ENCODE results near the gene FSTL1. TPM values are rescaled to one million over a fixed set of nuclear protein-coding genes. Genes with fewer than 3 reads are reported as not detected.
A peak's percentile ranks its signal among the peaks of the same experiment; 100 is the strongest.

FSTL1 gene
- polyA plus RNA-seq, 1 of the 3 experiments (the other 2 are of a cell fraction): 329 TPM

- H3F3A ChIP-seq (replicated peaks; ENCODE audit: insufficient read depth): peaks cover 12% of the 10 kb centered on the region
- H3K4me3 ChIP-seq (ENCODE audit: low read depth in 2 of 2, low read length in 1 of 2): no peak overlapping the region
- ChIA-PET POLR2A (no interaction called here), CTCF (interaction anchor here (1.5 kb wide), 1 partner anchor 10 kb away, joined by 8 read pairs; no protein-coding TSS in a partner anchor)
- H2AFZ ChIP-seq (ENCODE audit: low read depth): peak overlapping the region; percentile 65; the same call in 1 of the 2 replicates
- H3K27ac ChIP-seq (ENCODE audit: low read depth in 2 of 2, low read length in 1 of 2): peak overlapping the region in 1 of 2 experiments; percentile 50; a peak in 1 of 4 replicates
- DNase-seq: no peak
- no peaks in the 10 kb centered on the region for H3K36me3 ChIP-seq (replicated peaks in 1 of 2; ENCODE audit: control insufficient read depth in 1 of 2, insufficient read depth in 2 of 2, low read length in 1 of 2)
- peaks cover 0 to 33% of the 10 kb centered on the region in 2 experiments; a peak in 2 of 4 replicates for H3K4me1 ChIP-seq (ENCODE audit: control insufficient read depth in 1 of 2, insufficient read depth in 2 of 2, low read depth in 1 of 2, low read length in 1 of 2)
- no peaks in the 10 kb centered on the region for H3K79me2 ChIP-seq (ENCODE audit: insufficient read depth)
- 76% methylated on average over 4 of the region's 4 CpGs for WGBS (ENCODE audit: low lambda C conversion rate)
- no peak overlapping the region for H3K4me2 ChIP-seq
- H3K9ac ChIP-seq: no peak overlapping the region
- no peaks in the 10 kb centered on the region for H3K27me3 ChIP-seq (ENCODE audit: insufficient read depth)
- no peaks in the 10 kb centered on the region for H4K20me1 ChIP-seq (ENCODE audit: insufficient read depth)
- TF ChIP-seq YY1 (IDR thresholded peaks at IDR 0.05; ENCODE audit: low read depth) (no peak), FOSL2 (IDR thresholded peaks at IDR 0.05; ENCODE audit: borderline replicate concordance, low read depth) (no peak), PBX3 (IDR thresholded peaks at IDR 0.05) (no peak), TCF12 (IDR thresholded peaks at IDR 0.05) (no peak), USF1 (IDR thresholded peaks at IDR 0.05; ENCODE audit: borderline replicate concordance, low read depth) (no peak), TEAD4 (IDR thresholded peaks at IDR 0.05; ENCODE audit: borderline replicate concordance, insufficient read depth) (no peak), FOXM1 (IDR thresholded peaks at IDR 0.05; ENCODE audit: low read depth) (no peak), RFX5 (IDR thresholded peaks at IDR 0.05; ENCODE audit: low read length) (no peak), RXRA (IDR thresholded peaks at IDR 0.05; ENCODE audit: borderline replicate concordance, low read depth) (no peak), FOXJ3 (CRISPR knock-in tag; IDR thresholded peaks at IDR 0.05) (no peak), TAF1 (IDR thresholded peaks at IDR 0.05; ENCODE audit: borderline replicate concordance, low read depth, low read length) (no peak), MAX (IDR thresholded peaks at IDR 0.05; ENCODE audit: low read depth) (no peak), MXI1 (IDR thresholded peaks at IDR 0.05; ENCODE audit: low read depth, low read length) (no peak)
- no peaks in the 10 kb centered on the region for H3K9me2 ChIP-seq
- no peaks in the 10 kb centered on the region for H3K9me3 ChIP-seq
These were observed 19.1 kb upstream of the FSTL1 start for GRCh38 chr3:120469882-120470301.

- peaks cover 12% of the 10 kb centered on the region for H3F3A ChIP-seq (replicated peaks; ENCODE audit: insufficient read depth)
- H3K9ac ChIP-seq: no peak overlapping the region
- TF ChIP-seq PBX3 (IDR thresholded peaks at IDR 0.05) (no peak), USF1 (IDR thresholded peaks at IDR 0.05; ENCODE audit: borderline replicate concordance, low read depth) (no peak), ELF1 (IDR thresholded peaks at IDR 0.05) (no peak), YY1 (IDR thresholded peaks at IDR 0.05; ENCODE audit: low read depth) (peak; percentile 57; the same call in 1 of the 2 replicates), IRF3 (IDR thresholded peaks at IDR 0.05; ENCODE audit: low read depth, low read length) (no peak), NFIC (IDR thresholded peaks at IDR 0.05; ENCODE audit: borderline replicate concordance) (no peak), JUND (IDR thresholded peaks at IDR 0.05) (0 out of 2 replicates have a peak, but pooled peaks have one; percentile 20), RAD21 (IDR thresholded peaks at IDR 0.05; ENCODE audit: low read length) (no peak)
- H4K20me1 ChIP-seq (ENCODE audit: insufficient read depth): no peaks in the 10 kb centered on the region
- no peak overlapping the region for H3K27ac ChIP-seq (ENCODE audit: low read depth in 2 of 2, low read length in 1 of 2)
- H3K4me1 ChIP-seq (ENCODE audit: control insufficient read depth in 1 of 2, insufficient read depth in 2 of 2, low read depth in 1 of 2, low read length in 1 of 2): peaks cover 0 to 32% of the 10 kb centered on the region in 2 experiments; a peak in 2 of 4 replicates
- 86% methylated on average over 3 of the region's 3 CpGs for WGBS (ENCODE audit: low lambda C conversion rate)
- no peaks in the 10 kb centered on the region for H3K79me2 ChIP-seq (ENCODE audit: insufficient read depth)
- H3K36me3 ChIP-seq (replicated peaks in 1 of 2; ENCODE audit: control insufficient read depth in 1 of 2, insufficient read depth in 2 of 2, low read length in 1 of 2): no peaks in the 10 kb centered on the region
- CTCF ChIA-PET: no interaction called here
- H3K27me3 ChIP-seq (ENCODE audit: insufficient read depth): no peaks in the 10 kb centered on the region
- no peak for DNase-seq
- H3K4me3 ChIP-seq (ENCODE audit: low read depth in 2 of 2, low read length in 1 of 2): no peak overlapping the region
- no peak overlapping the region for H3K4me2 ChIP-seq
- no peaks in the 10 kb centered on the region for H3K9me3 ChIP-seq
- H2AFZ ChIP-seq (ENCODE audit: low read depth): peak overlapping the region; percentile 65; the same call in 1 of the 2 replicates
- POLR2A ChIA-PET: no interaction called here
- H3K9me2 ChIP-seq: no peaks in the 10 kb centered on the region
These were observed 18.6 kb upstream of the FSTL1 start for GRCh38 chr3:120469440-120469839.

Data from SK-N-SH (cell line).